Activated CD4-positive, alpha-beta T cell treated with anti-CD3 and anti-CD28 coated beads, Interleukin-2, amount 50 U/mL, for 1 hour (primary cell): ENCODE measurements around the gene RRP15.
A peak's percentile ranks its signal among the peaks of the same experiment; 100 is the strongest.

Experiments used
- DNase-seq: peaks from one replicate; pipeline ENCODE4 v3.0.0-alpha.2; 2020

RRP15 gene

GRCh38 chr1:218364028-218364710 lies 79.1 kb downstream of the RRP15 start:
- DNase-seq: no peak

- no peak for DNase-seq
These were observed 80.3 kb downstream of the RRP15 start for GRCh38 chr1:218365226-218365999.

GRCh38 chr1:218366322-218367052 lies 81.4 kb downstream of the RRP15 start:
- no peak for DNase-seq

- DNase-seq: no peak
These were observed 82.0 kb downstream of the RRP15 start for GRCh38 chr1:218367118-218367517.

GRCh38 chr1:218368686-218369085 lies 83.6 kb downstream of the RRP15 start:
- DNase-seq: no peak

- no peak for DNase-seq
These were observed 84.8 kb downstream of the RRP15 start for GRCh38 chr1:218369688-218370511.

DNA sequence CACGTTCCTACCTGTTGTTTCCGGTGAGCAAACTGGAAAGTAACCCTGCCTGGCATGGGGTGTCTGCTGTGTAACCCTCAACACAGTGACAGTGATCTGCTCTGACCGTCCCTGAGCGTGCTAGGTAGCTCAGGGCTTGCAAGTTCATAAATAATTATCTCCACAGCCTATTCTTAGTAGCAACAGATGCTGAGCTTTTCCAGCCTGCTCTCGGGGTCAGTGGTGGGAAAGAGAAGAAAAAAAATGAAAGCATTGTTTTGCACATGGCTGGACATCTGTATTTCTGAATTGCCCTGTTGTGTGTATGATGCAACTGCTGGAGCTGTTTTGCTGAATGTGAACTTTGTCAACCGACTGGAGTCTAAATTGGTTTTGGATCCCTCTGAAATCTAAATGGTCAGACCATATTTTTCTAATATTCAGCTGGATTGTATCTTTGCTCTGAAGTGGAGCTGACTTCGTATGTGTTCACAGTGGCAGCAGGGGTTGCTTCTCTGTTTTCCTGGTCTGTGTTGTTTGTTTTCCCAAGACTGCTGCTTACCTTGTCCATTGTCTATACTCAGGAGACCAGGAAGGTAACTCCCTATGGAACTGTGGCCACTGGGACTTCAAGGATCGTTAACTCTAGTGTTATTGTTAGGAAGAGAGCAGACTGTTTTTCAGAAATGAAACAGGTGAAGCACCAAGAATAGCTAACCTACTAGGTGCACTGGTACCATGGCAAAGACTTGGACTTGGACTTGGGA lies 87.0 kb downstream of the RRP15 start:
- no peak for DNase-seq

DNA sequence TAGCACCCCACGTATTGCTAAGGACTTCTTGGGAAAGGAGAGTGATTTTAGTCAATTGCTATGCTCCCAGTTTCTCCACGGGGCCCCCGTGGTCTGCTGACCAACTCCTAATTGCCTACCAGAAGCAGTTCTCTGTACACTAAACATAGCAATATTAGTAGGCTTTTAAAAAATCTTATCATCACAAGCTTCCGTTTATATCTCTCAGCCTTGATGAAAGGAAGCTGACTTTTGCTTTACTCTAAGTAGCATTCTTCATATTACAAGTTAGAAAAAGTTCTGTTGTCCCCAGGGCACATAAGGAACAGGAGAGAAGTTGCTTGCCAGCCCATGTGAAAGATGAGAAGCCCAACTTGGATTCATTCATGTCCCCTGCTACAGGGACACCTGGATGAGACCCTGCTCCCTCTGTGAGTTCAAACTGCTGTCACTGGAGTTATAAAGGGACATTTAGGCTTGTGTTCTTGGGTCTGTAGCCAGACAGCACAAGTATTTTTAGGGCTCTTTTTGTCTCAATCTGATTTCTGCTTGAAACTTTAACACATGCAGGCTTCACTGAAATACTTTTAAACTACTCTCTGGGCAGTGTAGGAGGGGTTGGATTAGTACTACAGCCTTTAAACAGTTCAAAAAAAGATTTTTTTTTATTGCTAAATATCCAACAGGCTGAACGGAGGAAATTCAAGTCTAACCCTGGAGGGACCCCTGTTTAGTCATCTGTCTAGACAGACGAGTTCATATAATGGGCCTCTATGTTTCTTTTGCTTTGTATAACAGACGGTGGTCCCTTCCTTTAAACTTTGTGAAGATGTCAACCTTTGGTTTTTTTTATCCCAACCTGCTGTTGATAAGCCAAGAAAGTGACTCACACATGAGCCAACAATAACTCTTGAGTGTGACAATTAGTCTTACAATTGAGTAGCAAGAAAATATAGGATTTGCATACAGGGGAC lies 89.6 kb downstream of the RRP15 start:
- DNase-seq: no peak

DNA sequence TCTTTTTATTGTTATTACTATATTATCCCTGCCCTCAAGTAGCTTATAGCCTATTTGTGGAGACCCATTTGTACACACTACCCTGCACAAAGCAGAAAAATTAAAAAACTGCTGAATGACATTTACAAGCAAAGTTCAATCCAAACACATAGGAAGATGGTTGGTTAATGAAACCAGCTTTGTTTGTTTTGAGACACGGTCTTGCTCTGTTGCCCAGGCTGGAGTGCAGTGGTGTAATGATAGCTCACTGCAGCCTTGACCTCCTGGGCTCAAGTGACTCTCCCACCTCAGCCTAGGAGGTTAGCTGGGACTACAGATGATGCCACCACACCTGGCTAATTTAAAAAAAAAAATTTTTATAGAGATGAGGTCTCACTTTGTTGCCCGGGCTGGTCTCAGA lies 91.6 kb downstream of the RRP15 start:
- DNase-seq: no peak

GRCh38 chr1:218377143-218377660 lies 92.1 kb downstream of the RRP15 start:
- DNase-seq: peak; percentile 25

GRCh38 chr1:218380125-218380977 lies 95.3 kb downstream of the RRP15 start:
- DNase-seq: no peak

GRCh38 chr1:218382261-218382660 lies 97.2 kb downstream of the RRP15 start:
- DNase-seq: no peak

GRCh38 chr1:218383051-218383450 lies 98.0 kb downstream of the RRP15 start:
- DNase-seq: no peak

GRCh38 chr1:218383681-218384080 lies 98.6 kb downstream of the RRP15 start:
- DNase-seq: no peak

GRCh38 chr1:218384581-218384993 lies 99.5 kb downstream of the RRP15 start:
- no peak for DNase-seq
